PC-3 (cell line): ENCODE data around the gene NCS1. TPM values are rescaled to one million over a fixed set of nuclear protein-coding genes. Genes with fewer than 3 reads are reported as not detected.

Source experiments
- ATAC-seq: fragments of 200-7000 bp; cut with Tn5 transposase; 2 replicates; pipeline ENCODE4 v1.9.1; 2020; ENCODE audit warnings: mild to moderate bottlenecking, moderate library complexity
- BruUV-seq: library from RNA; stranded (reverse); fragments of 400-500 nt; replicated peaks from 2 replicates; lab custom pipeline; 2021; lab: Mats Ljungman, UMichigan
- CTCF ChIA-PET: fragments of 300-600 bp; sonication (Branson Sonifier 250); formaldehyde crosslinking; loops from one replicate; lab custom pipeline; 2022; ENCODE audit warnings: antibody characterized with exemption; lab: Charles Lee
- POLR2A ChIA-PET: fragments of 300-600 bp; sonication (Branson Sonifier 250); formaldehyde crosslinking; loops from one replicate; lab custom pipeline; 2022; ENCODE audit warnings: antibody characterized with exemption; ENCODE audit not compliant: unreplicated experiment; lab: Charles Lee
- DNase-seq: peaks from one replicate; pipeline ENCODE4 v3.0.0-alpha.2; 2015
- H2AFZ ChIP-seq: fragments of 300-600 bp; sonication (generic); 2 replicates; pipeline ENCODE4 v1.6.0; 2016; ENCODE audit warnings: antibody characterized with exemption, low read length
- H3F3A ChIP-seq: fragments of 300-600 bp; sonication (generic); one replicate; pipeline ENCODE4 v1.6.0; 2017; ENCODE audit warnings: antibody characterized with exemption, low read length, control low read depth, mild to moderate bottlenecking; ENCODE audit not compliant: unreplicated experiment
- H3K27ac ChIP-seq: fragments of 300-600 bp; sonication (generic); 2 replicates; pipeline ENCODE4 v1.5.1; 2016; ENCODE audit warnings: mild to moderate bottlenecking, low read length
- H3K27me3 ChIP-seq: fragments of 300-600 bp; sonication (generic); 2 replicates; pipeline ENCODE4 v1.6.1; 2016; ENCODE audit warnings: low read length, mixed read lengths
- H3K36me3 ChIP-seq: fragments of 300-600 bp; sonication (generic); 2 replicates; pipeline ENCODE4 v1.6.1; 2016; ENCODE audit warnings: low read depth, mixed run types, low read length, mixed read lengths
- H3K4me1 ChIP-seq: fragments of 300-600 bp; sonication (generic); 2 replicates; pipeline ENCODE4 v1.5.1; 2016; ENCODE audit warnings: low read length; ENCODE audit not compliant: insufficient read depth
- H3K4me2 ChIP-seq: fragments of 300-600 bp; sonication (generic); 2 replicates; pipeline ENCODE4 v1.6.0; 2016; ENCODE audit warnings: low read length
- H3K4me3 ChIP-seq: fragments of 300-600 bp; sonication (generic); 2 replicates; pipeline ENCODE4 v1.5.1; 2016; ENCODE audit warnings: mild to moderate bottlenecking, low read length, mixed read lengths
- H3K79me2 ChIP-seq: fragments of 300-600 bp; sonication (generic); 2 replicates; pipeline ENCODE4 v1.6.1; 2017; ENCODE audit warnings: low read length, mixed read lengths
- H3K9ac ChIP-seq: fragments of 300-600 bp; sonication (generic); 2 replicates; pipeline ENCODE4 v1.6.0; 2016; ENCODE audit warnings: mild to moderate bottlenecking, low read length
- H3K9me2 ChIP-seq: fragments of 300-600 bp; sonication (generic); replicated peaks from 2 replicates; pipeline ENCODE4 v1.6.1; 2016; ENCODE audit warnings: mixed run types, low read length, mixed read lengths
- H3K9me3 ChIP-seq: fragments of 300-600 bp; sonication (generic); 2 replicates; pipeline ENCODE4 v1.6.1; 2016; ENCODE audit warnings: low read length, mixed read lengths
- H4K20me1 ChIP-seq: fragments of 300-600 bp; sonication (generic); 2 replicates; pipeline ENCODE4 v1.6.1; 2016; ENCODE audit warnings: low read length, mixed read lengths
- CTCF ChIP-seq: fragments of 300-600 bp; sonication (generic); conservative IDR thresholded peaks from 2 replicates; pipeline ENCODE4 v1.5.1; 2017; ENCODE audit warnings: antibody characterized with exemption, low read depth, mild to moderate bottlenecking, low read length
- EZH2 ChIP-seq: fragments of 300-600 bp; sonication (generic); IDR thresholded peaks from one replicate; pipeline ENCODE4 v1.6.1; 2017; ENCODE audit warnings: antibody characterized with exemption, mild to moderate bottlenecking, low read length; ENCODE audit not compliant: unreplicated experiment
- EZH2phosphoT487 ChIP-seq: fragments of 300-600 bp; sonication (generic); IDR thresholded peaks from 2 replicates; pipeline ENCODE4 v1.6.1; 2018; ENCODE audit warnings: mild to moderate bottlenecking, antibody characterized with exemption, low read length, borderline replicate concordance
- intact Hi-C: fragments of 100-400 bp; cut with micrococcal nuclease; formaldehyde crosslinking; loops from 2 replicates; pipeline ENCODE4 v1.9.0; 2023
- total RNA-seq: library from RNA; depleted of rRNA; stranded (reverse); fragments of >200 nt; gene quantifications from 2 replicates; pipeline ENCODE4 v1.2.3, GENCODE V29; 2014

NCS1 gene
- total RNA-seq, 1 experiment from 2014 or later: 14.0 TPM

GRCh38 chr9:130149031-130149430, 23.2 kb upstream of the NCS1 start:
- no peak for DNase-seq
- POLR2A ChIA-PET: no interaction called here
- TF ChIP-seq CTCF: no peak
- no peak for TF ChIP-seq EZH2
- TF ChIP-seq EZH2phosphoT487: no peak
- H3K9ac ChIP-seq: no peak overlapping the region
- no peak overlapping the region for H3K4me3 ChIP-seq
- no peaks in the 10 kb centered on the region for H3K27me3 ChIP-seq
- no peak overlapping the region for H2AFZ ChIP-seq
- no peak overlapping the region for H3K27ac ChIP-seq
- peaks cover 3% of the 10 kb centered on the region; the same call in 1 of the 2 replicates for H3K4me1 ChIP-seq
- no peak overlapping the region for H3K4me2 ChIP-seq
- intact Hi-C loops: no loop called here
- CTCF ChIA-PET: no interaction called here
- no peaks in the 10 kb centered on the region for H3K36me3 ChIP-seq
- ATAC-seq: no peak
- no peaks in the 10 kb centered on the region for H4K20me1 ChIP-seq
- no TSS peak for BruUV-seq
- H3K79me2 ChIP-seq: no peaks in the 10 kb centered on the region
- no peaks in the 10 kb centered on the region for H3F3A ChIP-seq
- no peaks in the 10 kb centered on the region for H3K9me2 ChIP-seq
- no peaks in the 10 kb centered on the region for H3K9me3 ChIP-seq

DNA sequence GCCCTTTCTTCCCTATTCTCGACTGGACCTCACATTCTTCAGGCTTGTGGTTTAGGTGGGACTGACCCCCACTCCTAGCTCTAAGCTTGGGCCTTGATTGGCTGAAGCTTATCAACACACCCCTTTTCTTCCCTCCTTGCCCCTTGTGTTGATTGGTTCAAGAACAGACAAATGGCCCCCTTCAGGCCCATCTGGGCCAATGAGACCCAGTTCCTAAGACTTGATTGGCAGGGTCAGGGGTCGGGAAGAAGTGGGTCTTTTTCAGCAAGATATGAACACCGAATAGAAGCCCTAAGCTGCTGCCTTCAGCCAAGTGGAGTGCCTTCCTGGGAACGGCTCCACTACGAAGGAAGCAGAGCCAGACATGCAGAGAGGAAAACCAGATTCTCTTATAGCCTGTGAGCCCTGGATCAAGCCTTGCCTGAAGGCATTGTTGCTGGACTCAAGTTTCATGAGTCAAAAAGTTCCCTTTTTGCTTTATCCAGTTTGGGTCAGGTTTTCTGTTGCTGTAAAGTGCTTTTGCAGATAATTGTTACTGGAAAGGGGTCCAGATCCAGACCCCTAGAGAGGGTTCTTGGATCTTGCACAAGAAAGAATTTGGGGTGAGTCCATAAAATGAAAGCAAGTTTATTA, 22.4 kb upstream of the NCS1 start:
- POLR2A ChIA-PET: no interaction called here
- CTCF ChIA-PET: no interaction called here
- ATAC-seq: no peak
- intact Hi-C loops: no loop called here
- H3K9me3 ChIP-seq: no peaks in the 10 kb centered on the region
- no peaks in the 10 kb centered on the region for H4K20me1 ChIP-seq
- no peak overlapping the region for H3K4me3 ChIP-seq
- H2AFZ ChIP-seq: no peak overlapping the region
- TF ChIP-seq EZH2 (no peak), EZH2phosphoT487 (no peak), CTCF (no peak)
- no peak overlapping the region for H3K27ac ChIP-seq
- H3K9ac ChIP-seq: no peak overlapping the region
- H3K36me3 ChIP-seq: no peaks in the 10 kb centered on the region
- no peaks in the 10 kb centered on the region for H3K9me2 ChIP-seq
- no peaks in the 10 kb centered on the region for H3K27me3 ChIP-seq
- DNase-seq: no peak
- H3K4me2 ChIP-seq: no peak overlapping the region
- peaks cover 3% of the 10 kb centered on the region; the same call in 1 of the 2 replicates for H3K4me1 ChIP-seq
- no TSS peak for BruUV-seq
- no peaks in the 10 kb centered on the region for H3F3A ChIP-seq
- H3K79me2 ChIP-seq: no peaks in the 10 kb centered on the region

DNA sequence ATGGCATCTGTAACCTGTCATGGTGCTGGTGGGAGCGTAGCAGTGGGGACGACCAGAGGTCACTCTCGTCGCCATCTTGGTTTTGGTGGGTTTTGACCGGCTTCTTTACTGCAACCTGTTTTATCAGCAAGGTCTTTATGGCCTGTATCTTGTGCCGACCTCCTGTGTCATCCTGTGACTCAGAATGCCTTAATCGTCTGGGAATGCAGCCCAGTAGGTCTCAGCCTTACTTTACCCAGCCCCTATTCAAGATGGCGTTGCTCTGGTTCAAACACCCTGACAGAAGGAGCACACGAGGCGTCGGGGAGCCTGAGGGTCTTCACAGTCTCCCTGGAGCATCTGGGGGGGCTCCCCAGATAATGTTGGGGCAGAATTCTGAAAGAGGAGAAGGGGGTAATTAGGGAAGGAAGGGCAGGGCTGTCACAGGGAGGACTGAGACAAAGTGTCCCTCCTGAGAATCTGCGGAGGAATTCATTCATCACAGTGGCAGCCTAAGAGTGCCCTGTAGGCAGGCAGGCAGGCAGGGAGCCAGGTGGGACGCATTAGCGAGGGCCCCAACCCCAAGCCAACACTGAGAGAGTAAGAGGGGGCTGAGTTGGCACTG, 21.3 kb upstream of the NCS1 start:
- Histone ChIP-seq H3F3A (no peaks in the 10 kb centered on the region), H3K27me3 (no peaks in the 10 kb centered on the region), H3K36me3 (no peaks in the 10 kb centered on the region), H3K9me3 (no peaks in the 10 kb centered on the region), H3K9me2 (no peaks in the 10 kb centered on the region), H3K4me3 (no peak overlapping the region), H3K4me2 (no peak overlapping the region), H3K79me2 (no peaks in the 10 kb centered on the region), H3K27ac (no peak overlapping the region), H3K4me1 (peaks cover 3% of the 10 kb centered on the region; the same call in 1 of the 2 replicates), H2AFZ (peak overlapping the region; percentile 69), H4K20me1 (no peaks in the 10 kb centered on the region), H3K9ac (no peak overlapping the region)
- no peak for TF ChIP-seq EZH2
- no peak for TF ChIP-seq CTCF
- no peak for TF ChIP-seq EZH2phosphoT487
- no TSS peak for BruUV-seq
- ATAC-seq: no peak
- POLR2A ChIA-PET: no interaction called here
- DNase-seq: peak; percentile 53
- intact Hi-C loops: no loop called here
- CTCF ChIA-PET: no interaction called here
